Mucosa of stomach (tissue), 1 donor: ENCODE results near the gene FLT4.

Experiments
- H3K27me3 ChIP-seq: one replicate; pipeline ENCODE4 v1.7.0; 2013; ENCODE audit warnings: mild to moderate bottlenecking, low read length; ENCODE audit not compliant: control insufficient read depth, insufficient read depth
- H3K36me3 ChIP-seq: one replicate; pipeline ENCODE4 v1.7.0; 2013; ENCODE audit warnings: low read length; ENCODE audit not compliant: control insufficient read depth, insufficient read depth
- H3K4me1 ChIP-seq: one replicate; pipeline ENCODE4 v1.7.0; 2013; ENCODE audit warnings: mild to moderate bottlenecking, low read length; ENCODE audit not compliant: control insufficient read depth, insufficient read depth
- H3K4me3 ChIP-seq: one replicate; pipeline ENCODE4 v1.7.0; 2013; ENCODE audit warnings: low read length
- H3K9ac ChIP-seq: one replicate; pipeline ENCODE4 v1.7.0; 2013; ENCODE audit warnings: mild to moderate bottlenecking, low read length, moderate library complexity
- H3K9me3 ChIP-seq: one replicate; pipeline ENCODE4 v1.7.0; 2013; ENCODE audit warnings: mild to moderate bottlenecking, low read length, moderate library complexity; ENCODE audit not compliant: control insufficient read depth
- donor health status: Pancreatic carcinoma.

The FLT4 gene

DNA sequence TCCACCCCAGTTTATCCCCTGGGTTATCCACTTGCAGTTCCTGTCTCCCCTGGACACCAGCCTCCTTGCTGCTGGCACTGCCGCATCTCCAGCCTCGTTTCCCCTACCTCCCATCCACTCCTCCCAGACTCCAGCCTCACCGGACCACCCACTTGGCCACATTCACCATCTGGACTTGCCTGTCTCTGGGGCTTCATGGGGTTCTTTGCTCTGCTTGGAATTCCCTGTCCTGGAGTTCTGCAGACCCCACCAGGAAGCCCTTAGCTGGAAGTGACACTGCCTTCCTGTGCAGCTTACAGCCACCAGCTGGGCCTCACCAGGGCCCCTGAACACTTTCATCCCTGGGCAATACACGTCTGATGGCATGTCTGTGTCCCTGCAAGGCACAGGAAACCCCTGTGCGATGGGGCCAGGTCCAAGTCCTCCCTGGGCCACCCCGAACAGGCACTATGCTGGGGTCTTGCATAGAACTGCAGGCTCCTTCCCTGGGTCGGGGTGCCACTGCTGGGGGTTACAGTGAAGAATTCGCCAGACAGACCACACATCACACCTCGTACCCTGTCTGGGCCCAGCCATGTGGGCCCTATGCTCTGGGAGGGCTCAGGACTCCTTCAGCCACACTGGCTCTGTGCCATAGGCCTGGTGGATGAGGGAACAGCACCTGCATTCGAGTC is 3.0 kb downstream of the FLT4 start:
- H3K4me1 ChIP-seq = no peaks in the 10 kb centered on the region
- no peak overlapping the region for H3K4me3 ChIP-seq
- H3K36me3 ChIP-seq = no peaks in the 10 kb centered on the region
- no peaks in the 10 kb centered on the region for H3K9me3 ChIP-seq
- no peak overlapping the region for H3K9ac ChIP-seq
- H3K27me3 ChIP-seq = peaks cover 43% of the 10 kb centered on the region

GRCh38 chr5:180645274-180646204 is 3.9 kb downstream of the FLT4 start:
- H3K27me3 ChIP-seq = peaks cover 36% of the 10 kb centered on the region
- H3K4me3 ChIP-seq = no peak overlapping the region
- no peaks in the 10 kb centered on the region for H3K4me1 ChIP-seq
- H3K9me3 ChIP-seq = no peaks in the 10 kb centered on the region
- H3K9ac ChIP-seq = no peak overlapping the region
- H3K36me3 ChIP-seq = no peaks in the 10 kb centered on the region

DNA sequence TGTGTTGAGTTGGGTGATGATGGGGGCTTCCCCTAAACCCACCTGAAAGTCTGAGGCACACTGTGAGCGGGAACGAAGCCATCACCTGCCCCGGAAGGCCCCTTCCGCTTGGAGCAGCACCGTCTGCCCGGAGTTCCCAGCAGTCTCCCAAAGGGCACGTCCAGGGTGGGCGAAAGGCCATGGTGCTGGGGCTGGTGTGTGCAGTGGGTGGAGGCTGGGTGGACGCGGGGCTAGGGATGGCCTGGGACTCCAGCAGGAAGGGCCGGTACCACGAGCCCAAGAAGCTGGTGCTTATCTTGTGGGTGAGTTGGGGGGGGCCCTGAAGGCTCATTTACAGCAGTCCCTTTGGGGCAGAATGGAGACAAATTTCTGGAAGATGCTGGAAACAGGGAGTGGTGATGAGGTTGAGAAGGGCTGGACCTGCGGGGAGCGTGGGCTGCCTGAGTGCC is 4.6 kb downstream of the FLT4 start:
- no peaks in the 10 kb centered on the region for H3K9me3 ChIP-seq
- peaks cover 32% of the 10 kb centered on the region for H3K27me3 ChIP-seq
- no peaks in the 10 kb centered on the region for H3K4me1 ChIP-seq
- no peaks in the 10 kb centered on the region for H3K36me3 ChIP-seq
- H3K4me3 ChIP-seq = no peak overlapping the region
- no peak overlapping the region for H3K9ac ChIP-seq

DNA sequence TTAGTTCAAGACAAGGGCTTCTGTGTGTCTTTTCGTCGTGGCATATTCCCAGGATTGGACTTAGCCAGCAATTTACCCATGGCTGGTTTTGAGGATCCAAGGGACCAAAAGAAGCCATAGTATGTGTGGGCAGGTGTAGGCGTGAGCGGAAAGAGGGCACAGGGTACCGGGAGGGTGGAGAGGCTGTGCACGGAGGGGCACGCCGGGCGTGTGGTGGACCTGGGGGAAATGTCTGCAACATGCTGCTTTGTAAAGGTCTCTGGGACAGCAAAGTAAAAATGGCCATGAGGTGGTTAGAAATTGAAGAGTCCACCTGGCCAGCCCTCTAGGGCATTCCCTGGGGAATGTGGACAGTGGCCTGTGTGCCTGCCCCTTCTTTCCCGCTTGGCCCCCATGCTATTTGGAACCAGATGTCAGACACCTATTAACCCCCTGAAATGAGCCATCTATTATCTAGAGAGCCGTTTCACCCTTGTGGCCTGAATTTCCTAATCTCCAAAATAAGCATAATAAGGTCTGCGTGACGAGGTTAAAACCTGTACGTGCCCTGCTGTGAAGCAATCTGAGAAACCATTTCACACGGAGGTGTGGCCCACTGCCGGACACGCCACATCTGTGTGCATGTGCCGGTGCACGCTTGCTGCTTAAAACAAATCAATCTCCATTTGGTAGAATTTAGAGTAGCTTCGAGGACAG is 5.1 kb downstream of the FLT4 start:
- H3K27me3 ChIP-seq = peaks cover 29% of the 10 kb centered on the region
- no peaks in the 10 kb centered on the region for H3K9me3 ChIP-seq
- H3K36me3 ChIP-seq = no peaks in the 10 kb centered on the region
- no peak overlapping the region for H3K9ac ChIP-seq
- H3K4me3 ChIP-seq = no peak overlapping the region
- H3K4me1 ChIP-seq = no peaks in the 10 kb centered on the region

GRCh38 chr5:180643191-180643851 is 6.1 kb downstream of the FLT4 start:
- no peak overlapping the region for H3K9ac ChIP-seq
- H3K27me3 ChIP-seq = peaks cover 19% of the 10 kb centered on the region
- no peaks in the 10 kb centered on the region for H3K4me1 ChIP-seq
- no peak overlapping the region for H3K4me3 ChIP-seq
- H3K36me3 ChIP-seq = no peaks in the 10 kb centered on the region
- H3K9me3 ChIP-seq = no peaks in the 10 kb centered on the region

DNA sequence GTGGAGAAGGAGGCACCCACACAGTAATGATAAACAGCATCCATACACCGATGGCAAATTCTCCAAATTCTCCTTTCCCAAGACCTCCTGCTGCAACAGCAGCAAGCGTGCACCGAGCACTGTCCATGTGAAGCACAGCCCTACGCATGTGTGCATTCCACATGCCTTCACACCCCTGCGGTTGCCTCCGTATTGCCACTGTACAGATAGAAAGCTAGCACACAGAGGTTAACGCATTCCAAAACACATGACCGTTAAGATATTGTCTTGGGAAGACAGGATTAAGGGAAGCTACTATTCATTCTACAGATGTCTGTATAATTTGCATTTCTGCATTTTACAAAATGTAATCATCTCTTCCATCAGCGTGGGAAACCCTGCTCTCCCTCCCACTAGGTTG is 6.6 kb downstream of the FLT4 start:
- no peak overlapping the region for H3K4me3 ChIP-seq
- no peaks in the 10 kb centered on the region for H3K36me3 ChIP-seq
- peaks cover 14% of the 10 kb centered on the region for H3K27me3 ChIP-seq
- H3K9me3 ChIP-seq = no peaks in the 10 kb centered on the region
- no peaks in the 10 kb centered on the region for H3K4me1 ChIP-seq
- no peak overlapping the region for H3K9ac ChIP-seq

GRCh38 chr5:180642181-180642775 is 7.1 kb downstream of the FLT4 start:
- Histone ChIP-seq H3K9ac (no peak overlapping the region), H3K27me3 (peaks cover 9% of the 10 kb centered on the region), H3K9me3 (no peaks in the 10 kb centered on the region), H3K36me3 (no peaks in the 10 kb centered on the region), H3K4me3 (no peak overlapping the region), H3K4me1 (no peaks in the 10 kb centered on the region)

- H3K9ac ChIP-seq = no peak overlapping the region
Measured at GRCh38 chr5:180641566-180641900, 7.9 kb downstream of the FLT4 start.

GRCh38 chr5:180640861-180641565 is 8.4 kb downstream of the FLT4 start:
- no peak overlapping the region for H3K9ac ChIP-seq
- no peak overlapping the region for H3K4me3 ChIP-seq
- H3K9me3 ChIP-seq = no peaks in the 10 kb centered on the region
- H3K36me3 ChIP-seq = no peaks in the 10 kb centered on the region
- H3K27me3 ChIP-seq = no peaks in the 10 kb centered on the region
- H3K4me1 ChIP-seq = no peaks in the 10 kb centered on the region

More at GRCh38 chr5:180641566-180641900, 7.9 kb downstream of the FLT4 start:
- H3K4me1 ChIP-seq = no peaks in the 10 kb centered on the region
- no peaks in the 10 kb centered on the region for H3K9me3 ChIP-seq
- no peak overlapping the region for H3K4me3 ChIP-seq
- H3K36me3 ChIP-seq = no peaks in the 10 kb centered on the region
- peaks cover 3% of the 10 kb centered on the region for H3K27me3 ChIP-seq

DNA sequence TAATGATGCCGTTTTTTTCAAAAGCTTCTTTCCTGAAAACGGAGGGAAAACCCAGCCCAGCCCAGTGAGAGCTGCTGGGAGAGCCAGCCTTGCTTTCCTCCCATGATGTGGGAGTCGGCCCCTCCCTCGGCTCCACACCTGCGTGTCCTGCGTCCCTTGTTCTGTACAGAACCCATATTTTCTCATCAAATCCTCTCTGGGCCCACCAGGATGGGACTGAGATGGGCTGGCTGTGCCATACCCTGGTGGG is 8.9 kb downstream of the FLT4 start:
- no peaks in the 10 kb centered on the region for H3K9me3 ChIP-seq
- H3K4me3 ChIP-seq = no peak overlapping the region
- H3K9ac ChIP-seq = no peak overlapping the region
- no peaks in the 10 kb centered on the region for H3K36me3 ChIP-seq
- H3K27me3 ChIP-seq = no peaks in the 10 kb centered on the region
- no peaks in the 10 kb centered on the region for H3K4me1 ChIP-seq
